ENCODE data around the gene PRSS16. TPM values are rescaled to one million over a fixed set of nuclear protein-coding genes. Genes with fewer than 3 reads are reported as not detected.

The PRSS16 gene
- total and polyA plus RNA-seq, 9 of the 15 experiments (the other 6 are each of a cell fraction or from before 2014, with no cell fraction given) = 4.5 to 21.3 (median 12.1) TPM

- peak; percentile 72 for TF ChIP-seq ZNF407 (IDR thresholded peaks at IDR 0.05; ENCODE audit: low read depth)
- TF ChIP-seq NELFE (IDR thresholded peaks at IDR 0.05; ENCODE audit: insufficient read depth, insufficient read length) = no peak
- peak; percentile 99 for TF ChIP-seq TBP (optimal IDR thresholded peaks at IDR 0.05; ENCODE audit: low read depth, low read length)
- peak; percentile 98 for TF ChIP-seq ARID3A (IDR thresholded peaks at IDR 0.05; ENCODE audit: borderline replicate concordance, low read depth, low read length)
- TF ChIP-seq MCM7 (IDR thresholded peaks at IDR 0.05) = no peak
- no peak for TF ChIP-seq MCM3 (IDR thresholded peaks at IDR 0.05)
- TF ChIP-seq POLR2H (tag; IDR thresholded peaks at IDR 0.05; ENCODE audit: low read depth) = peak; percentile 100
- TF ChIP-seq CEBPZ (IDR thresholded peaks at IDR 0.05; ENCODE audit: borderline replicate concordance, low read depth, low read length) = no peak
- peak; percentile 72 for TF ChIP-seq CXXC5 (CRISPR knock-in tag; IDR thresholded peaks at IDR 0.05)
- no peak for TF ChIP-seq ZNF277 (CRISPR knock-in tag; IDR thresholded peaks at IDR 0.05; ENCODE audit: borderline replicate concordance)
These were observed 50.6 kb downstream of the PRSS16 start (continued) for GRCh38 chr6:27297857-27298730.

All from K562 (cell line).